ENCODE data around the gene CCDC127.

The CCDC127 gene

DNA sequence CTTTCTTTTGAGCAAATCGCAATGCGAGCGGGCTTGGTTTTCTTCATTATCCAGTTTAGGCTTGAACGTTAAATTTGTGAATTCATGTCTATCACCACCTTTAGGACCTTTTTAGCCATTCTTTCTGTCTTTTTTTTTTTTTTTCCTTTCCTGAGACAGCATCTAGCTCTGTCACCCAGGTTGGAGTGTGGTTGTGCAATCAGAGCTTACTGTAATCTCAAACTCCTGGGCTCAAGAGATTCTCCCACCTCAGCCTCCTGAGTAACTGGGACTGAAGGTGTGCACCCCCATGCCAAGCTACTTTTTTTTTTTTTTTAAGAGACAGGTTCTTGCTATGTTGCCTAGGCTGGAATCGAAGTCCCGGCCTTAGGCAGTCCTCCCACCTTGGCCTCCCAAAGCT lies 65.9 kb downstream of the CCDC127 start:
- TF ChIP-seq, protein P1, sequence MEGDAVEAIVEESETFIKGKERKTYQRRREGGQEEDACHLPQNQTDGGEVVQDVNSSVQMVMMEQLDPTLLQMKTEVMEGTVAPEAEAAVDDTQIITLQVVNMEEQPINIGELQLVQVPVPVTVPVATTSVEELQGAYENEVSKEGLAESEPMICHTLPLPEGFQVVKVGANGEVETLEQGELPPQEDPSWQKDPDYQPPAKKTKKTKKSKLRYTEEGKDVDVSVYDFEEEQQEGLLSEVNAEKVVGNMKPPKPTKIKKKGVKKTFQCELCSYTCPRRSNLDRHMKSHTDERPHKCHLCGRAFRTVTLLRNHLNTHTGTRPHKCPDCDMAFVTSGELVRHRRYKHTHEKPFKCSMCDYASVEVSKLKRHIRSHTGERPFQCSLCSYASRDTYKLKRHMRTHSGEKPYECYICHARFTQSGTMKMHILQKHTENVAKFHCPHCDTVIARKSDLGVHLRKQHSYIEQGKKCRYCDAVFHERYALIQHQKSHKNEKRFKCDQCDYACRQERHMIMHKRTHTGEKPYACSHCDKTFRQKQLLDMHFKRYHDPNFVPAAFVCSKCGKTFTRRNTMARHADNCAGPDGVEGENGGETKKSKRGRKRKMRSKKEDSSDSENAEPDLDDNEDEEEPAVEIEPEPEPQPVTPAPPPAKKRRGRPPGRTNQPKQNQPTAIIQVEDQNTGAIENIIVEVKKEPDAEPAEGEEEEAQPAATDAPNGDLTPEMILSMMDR (IDR thresholded peaks at IDR 0.05; ENCODE audit: low read depth, low read length, missing control alignments) = no peak
- no peak overlapping the region for H3K4me3 ChIP-seq (replicated peaks; ENCODE audit: low read depth, low read length)
- no peak for DNase-seq (ENCODE audit: extremely low read depth, low read depth)

DNA sequence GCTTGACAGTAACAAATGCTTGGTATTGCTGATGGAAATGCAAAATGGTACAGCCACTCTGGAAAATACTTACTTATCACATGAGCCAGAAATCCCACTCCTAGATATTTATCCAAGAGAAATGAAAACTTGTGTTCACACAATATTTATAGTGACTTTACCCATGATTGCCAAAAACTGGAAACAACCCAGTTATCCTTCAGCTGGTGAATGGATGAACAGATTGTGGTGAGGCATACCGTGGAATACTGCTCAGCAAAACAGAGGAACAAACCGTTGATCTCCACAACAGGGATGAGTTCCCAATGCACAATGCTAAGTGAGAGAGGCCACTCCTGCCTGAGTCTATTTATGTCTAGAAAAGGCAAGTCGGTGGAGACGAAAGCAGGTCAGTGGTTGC lies 67.2 kb downstream of the CCDC127 start:
- no peak for DNase-seq (ENCODE audit: extremely low read depth, low read depth)
- TF ChIP-seq, protein P1 (IDR thresholded peaks at IDR 0.05; ENCODE audit: low read depth, low read length, missing control alignments) = no peak
- H3K4me3 ChIP-seq (replicated peaks; ENCODE audit: low read depth, low read length) = no peak overlapping the region

DNA sequence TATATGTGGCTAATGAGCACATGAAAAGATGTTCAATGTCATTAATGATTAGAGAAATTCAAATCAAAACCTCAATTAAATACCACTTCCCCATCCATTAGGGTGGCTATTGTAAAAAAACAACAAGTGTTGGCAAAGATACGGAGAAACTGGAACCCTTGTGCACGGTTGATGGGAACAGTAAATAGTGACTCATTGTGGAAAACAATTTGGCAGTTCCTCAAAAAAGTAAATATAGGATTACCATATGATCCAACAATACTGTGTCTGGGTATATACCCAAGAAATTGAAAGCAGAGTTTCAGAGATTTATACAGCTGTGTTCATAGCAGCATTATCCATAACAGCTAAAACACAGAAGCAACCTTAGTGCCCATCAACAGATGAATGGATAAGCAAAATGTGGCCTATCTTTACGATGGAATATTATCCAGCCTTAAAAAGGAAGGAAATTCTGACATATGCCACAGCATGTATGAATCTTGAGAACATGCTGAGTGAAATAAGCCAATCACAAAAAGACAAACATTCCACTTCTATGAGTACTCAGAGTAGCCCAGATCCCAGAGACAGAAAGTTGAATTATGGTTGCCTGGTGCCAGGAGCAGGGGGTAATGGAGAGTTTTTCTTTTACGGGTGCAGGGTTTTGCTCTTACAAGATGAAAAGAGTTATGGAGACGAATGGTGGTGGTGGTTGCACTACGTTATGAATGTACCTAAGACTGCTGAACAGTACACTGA lies 68.0 kb downstream of the CCDC127 start:
- peak; percentile 50 for DNase-seq (ENCODE audit: extremely low read depth, low read depth)
- H3K4me3 ChIP-seq (replicated peaks; ENCODE audit: low read depth, low read length) = no peak overlapping the region
- TF ChIP-seq, protein P1 (IDR thresholded peaks at IDR 0.05; ENCODE audit: low read depth, low read length, missing control alignments) = no peak

DNA sequence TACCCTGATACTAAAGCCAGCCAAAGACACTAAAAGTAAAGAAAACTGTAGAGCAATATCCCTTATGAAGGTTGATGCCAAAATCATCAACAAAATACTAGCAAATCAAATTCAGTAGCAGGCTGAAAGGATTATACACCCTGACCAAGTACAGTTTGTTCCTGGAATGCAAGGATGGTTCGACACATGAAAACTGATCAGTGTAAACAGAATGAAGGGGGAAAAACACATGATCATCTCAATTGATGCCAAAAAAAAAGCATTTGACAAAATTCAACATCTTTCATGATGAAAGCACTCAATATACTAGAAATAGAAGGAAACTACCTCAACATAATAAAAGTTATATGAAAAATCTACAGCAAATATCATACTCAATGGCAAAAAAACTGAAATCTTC lies 70.2 kb downstream of the CCDC127 start:
- TF ChIP-seq, protein P1 (IDR thresholded peaks at IDR 0.05; ENCODE audit: low read depth, low read length, missing control alignments) = no peak
- H3K4me3 ChIP-seq (replicated peaks; ENCODE audit: low read depth, low read length) = no peak overlapping the region
- no peak for DNase-seq (ENCODE audit: extremely low read depth, low read depth)
